Neural crest cell (in vitro differentiated cells): ENCODE results near the gene CANX. TPM values are rescaled to one million over a fixed set of nuclear protein-coding genes. Genes with fewer than 3 reads are reported as not detected.
A peak's percentile ranks its signal among the peaks of the same experiment; 100 is the strongest.
"Not testable (repeated sequence)": the region's sequence is repeated elsewhere in the genome, so short reads cannot be mapped to it uniquely, and the experiment has no call there.

Experiments
- DNase-seq: peaks from one replicate; pipeline ENCODE4 v3.0.0; 2021; ENCODE audit warnings: low read depth, mixed read lengths, low spot score
- H3K27ac Mint-ChIP-seq: one replicate; pipeline ENCODE4 v1.8.0; 2021; ENCODE audit warnings: mild to moderate bottlenecking, mixed read lengths; ENCODE audit not compliant: unreplicated experiment
- H3K27me3 Mint-ChIP-seq: 2 replicates; pipeline ENCODE4 v1.8.0; 2021; ENCODE audit warnings: low read depth, mild to moderate bottlenecking, mixed read lengths
- H3K36me3 Mint-ChIP-seq: 2 replicates; pipeline ENCODE4 v1.8.0; 2021; ENCODE audit warnings: low read depth, mild to moderate bottlenecking, mixed read lengths
- H3K4me1 Mint-ChIP-seq: 2 replicates; pipeline ENCODE4 v1.8.0; 2021; ENCODE audit warnings: mixed read lengths
- H3K4me3 Mint-ChIP-seq: one replicate; pipeline ENCODE4 v1.8.0; 2021; ENCODE audit warnings: mild to moderate bottlenecking, mixed read lengths
- H3K9me3 Mint-ChIP-seq: 2 replicates; pipeline ENCODE4 v1.8.0; 2021; ENCODE audit warnings: mixed read lengths
- total RNA-seq: library from RNA; stranded (reverse); gene quantifications from 2 replicates; pipeline ENCODE4 v1.2.1, GENCODE V29; 2021
- TF ChIP-seq, protein P1 (sequence below): fragments of 200-600 bp; sonication (generic); conservative IDR thresholded peaks from 2 replicates; pipeline ENCODE4 v1.5.0; 2021; ENCODE audit warnings: antibody characterized with exemption, mild to moderate bottlenecking

The CANX gene
- total RNA-seq, 1 donor from 2014 or later = 682 TPM

DNA sequence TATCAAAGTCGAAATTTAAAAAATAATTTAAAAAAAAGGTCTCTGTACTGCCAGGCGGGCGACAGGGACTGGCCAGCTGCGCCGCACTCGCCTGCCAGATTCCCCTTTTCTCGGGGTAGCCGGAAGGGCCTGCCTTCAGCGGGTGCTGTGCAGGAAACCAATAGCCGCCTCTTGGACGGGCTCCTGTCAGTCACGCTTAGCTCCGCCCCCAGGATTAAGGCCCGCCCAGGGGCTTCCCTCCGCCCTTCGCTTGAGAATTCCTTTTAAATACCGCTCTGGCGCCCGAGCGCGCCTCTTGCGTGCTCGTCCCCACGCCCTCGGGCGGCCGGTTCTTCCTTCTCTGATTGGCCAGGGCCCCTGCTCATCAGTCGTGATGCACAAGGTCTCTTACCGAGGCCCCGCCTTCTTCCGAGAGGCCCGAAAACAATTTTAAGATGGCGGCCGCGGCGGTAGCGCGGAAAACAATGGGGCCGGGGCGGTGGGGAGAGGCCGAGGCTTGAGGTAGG lies 33.7 kb downstream of the CANX start, which contains the start of gene MAML1:
MAML1 (plus strand) TSS at position 411 of the 506 bp plus-strand sequence. CDS start 291 bp downstream, outside the sequence.
- peak; percentile 99 for DNase-seq
- no peaks in the 10 kb centered on the region for H3K9me3 Mint-ChIP-seq
- peaks cover 28% of the 10 kb centered on the region for H3K4me1 Mint-ChIP-seq
- TF ChIP-seq, protein P1, sequence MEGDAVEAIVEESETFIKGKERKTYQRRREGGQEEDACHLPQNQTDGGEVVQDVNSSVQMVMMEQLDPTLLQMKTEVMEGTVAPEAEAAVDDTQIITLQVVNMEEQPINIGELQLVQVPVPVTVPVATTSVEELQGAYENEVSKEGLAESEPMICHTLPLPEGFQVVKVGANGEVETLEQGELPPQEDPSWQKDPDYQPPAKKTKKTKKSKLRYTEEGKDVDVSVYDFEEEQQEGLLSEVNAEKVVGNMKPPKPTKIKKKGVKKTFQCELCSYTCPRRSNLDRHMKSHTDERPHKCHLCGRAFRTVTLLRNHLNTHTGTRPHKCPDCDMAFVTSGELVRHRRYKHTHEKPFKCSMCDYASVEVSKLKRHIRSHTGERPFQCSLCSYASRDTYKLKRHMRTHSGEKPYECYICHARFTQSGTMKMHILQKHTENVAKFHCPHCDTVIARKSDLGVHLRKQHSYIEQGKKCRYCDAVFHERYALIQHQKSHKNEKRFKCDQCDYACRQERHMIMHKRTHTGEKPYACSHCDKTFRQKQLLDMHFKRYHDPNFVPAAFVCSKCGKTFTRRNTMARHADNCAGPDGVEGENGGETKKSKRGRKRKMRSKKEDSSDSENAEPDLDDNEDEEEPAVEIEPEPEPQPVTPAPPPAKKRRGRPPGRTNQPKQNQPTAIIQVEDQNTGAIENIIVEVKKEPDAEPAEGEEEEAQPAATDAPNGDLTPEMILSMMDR = no peak
- peak within 1 kb of the TSS; percentile 99 for H3K4me3 Mint-ChIP-seq
- H3K36me3 Mint-ChIP-seq = peaks cover 10% of the 10 kb centered on the region
- H3K27me3 Mint-ChIP-seq = peaks cover 3% of the 10 kb centered on the region
- H3K27ac Mint-ChIP-seq = peak within 1 kb of the TSS; percentile 97

- peak; percentile 22 for DNase-seq
- Mint-ChIP-seq H3K4me3 (peak overlapping the region; percentile 99), H3K9me3 (no peaks in the 10 kb centered on the region), H3K36me3 (peaks cover 12% of the 10 kb centered on the region), H3K27ac (peak overlapping the region; percentile 97), H3K27me3 (peaks cover 3% of the 10 kb centered on the region), H3K4me1 (peaks cover 31% of the 10 kb centered on the region)
- TF ChIP-seq, protein P1 = no peak
These were observed 34.4 kb downstream of the CANX start for GRCh38 chr5:179732918-179733771.

GRCh38 chr5:179733772-179734126 lies 35.0 kb downstream of the CANX start:
- H3K4me3 Mint-ChIP-seq = peak overlapping the region; percentile 99
- peaks cover 13% of the 10 kb centered on the region for H3K36me3 Mint-ChIP-seq
- H3K9me3 Mint-ChIP-seq = no peaks in the 10 kb centered on the region
- H3K27ac Mint-ChIP-seq = peak overlapping the region; percentile 97
- H3K4me1 Mint-ChIP-seq = peaks cover 37% of the 10 kb centered on the region
- TF ChIP-seq, protein P1 = no peak
- no peak for DNase-seq
- peaks cover 3% of the 10 kb centered on the region for H3K27me3 Mint-ChIP-seq

DNA sequence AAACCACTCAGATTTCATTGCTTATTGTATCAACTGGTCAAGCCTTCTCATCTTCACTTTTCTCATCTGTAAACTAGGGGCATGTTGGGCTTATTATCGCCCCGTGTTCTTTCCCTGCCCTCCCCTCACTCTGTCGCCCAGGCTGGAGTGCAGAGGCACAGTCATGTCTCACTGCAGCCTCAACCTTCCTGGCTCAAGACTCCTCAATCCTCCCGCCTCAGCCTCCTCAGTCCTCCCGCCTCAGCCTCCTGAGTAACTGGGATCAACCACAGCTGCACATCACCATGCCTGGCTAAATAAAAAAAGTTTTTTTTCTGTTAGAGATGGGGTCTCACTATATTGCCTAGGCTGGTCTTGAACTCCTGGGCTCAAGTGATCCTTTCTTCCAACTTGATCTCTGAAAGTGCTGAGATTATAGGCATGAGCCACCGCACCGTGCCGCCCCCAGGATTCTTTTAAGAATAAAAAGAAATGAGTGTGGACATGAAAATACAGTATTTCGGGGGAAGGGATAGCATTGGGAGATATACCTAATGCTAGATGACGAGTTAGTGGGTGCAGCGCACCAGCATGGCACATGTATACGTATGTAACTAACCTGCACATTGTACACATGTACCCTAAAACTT lies 35.9 kb downstream of the CANX start:
- H3K27ac Mint-ChIP-seq = no peak overlapping the region
- TF ChIP-seq, protein P1 = no peak
- H3K9me3 Mint-ChIP-seq = no peaks in the 10 kb centered on the region
- peak overlapping the region; percentile 99 for H3K4me3 Mint-ChIP-seq
- H3K4me1 Mint-ChIP-seq = peaks cover 38% of the 10 kb centered on the region
- DNase-seq = no peak
- peaks cover 12% of the 10 kb centered on the region for H3K36me3 Mint-ChIP-seq
- peaks cover 3% of the 10 kb centered on the region for H3K27me3 Mint-ChIP-seq

DNA sequence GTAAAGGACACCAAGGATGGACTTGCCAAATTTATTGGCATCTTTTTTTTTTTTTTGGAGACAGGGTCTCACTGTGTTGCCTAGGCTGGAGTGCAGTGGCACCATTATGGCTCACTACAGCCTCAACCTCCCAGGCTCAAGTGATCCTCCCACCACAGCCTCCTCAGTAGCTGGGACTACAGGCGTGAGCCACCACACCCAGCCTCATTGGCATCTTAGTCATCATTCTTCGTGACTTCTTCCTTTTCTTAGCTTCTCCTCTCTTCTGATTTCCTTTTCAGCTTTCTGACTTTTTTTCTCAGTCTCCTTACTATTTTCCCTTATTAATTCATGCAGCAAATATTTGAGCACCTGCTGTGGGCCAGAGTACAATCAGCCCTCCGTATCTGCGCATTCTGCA lies 40.0 kb downstream of the CANX start:
- H3K27ac Mint-ChIP-seq = no peak overlapping the region
- peak overlapping the region; percentile 48 for H3K4me3 Mint-ChIP-seq
- H3K36me3 Mint-ChIP-seq = peaks cover 10% of the 10 kb centered on the region
- peaks cover 33% of the 10 kb centered on the region for H3K4me1 Mint-ChIP-seq
- no peaks in the 10 kb centered on the region for H3K27me3 Mint-ChIP-seq
- TF ChIP-seq, protein P1 = no peak
- no peaks in the 10 kb centered on the region for H3K9me3 Mint-ChIP-seq
- no peak for DNase-seq

- H3K9me3 Mint-ChIP-seq, DNase-seq, H3K27me3 Mint-ChIP-seq, H3K27ac Mint-ChIP-seq, H3K36me3 Mint-ChIP-seq, H3K4me3 Mint-ChIP-seq, H3K4me1 Mint-ChIP-seq: not testable (repeated sequence)
These were observed 45.3 kb downstream of the CANX start for GRCh38 chr5:179744106-179744505.
